Endometrial microvascular endothelial cells (primary cell): ENCODE data around the gene ACTL10. TPM values are rescaled to one million over a fixed set of nuclear protein-coding genes. Genes with fewer than 3 reads are reported as not detected.

Experiments
- in situ Hi-C: cut with HindIII; loops from 2 replicates; pipeline ENCODE4 v1.10.0; 2017; ENCODE audit warnings: low sequenced_read_pairs, low pct_unique_long_range_greater_than_20kb; ENCODE audit errors: inconsistent ontology term
- total RNA-seq: library from RNA; depleted of rRNA; stranded (reverse); fragments of >200 nt; gene quantifications from one replicate; pipeline ENCODE4 v1.2.3, GENCODE V29; 2015; ENCODE audit errors: inconsistent ontology term

Gene ACTL10
- total RNA-seq, 1 donor from 2014 or later, result 2.1 TPM

DNA sequence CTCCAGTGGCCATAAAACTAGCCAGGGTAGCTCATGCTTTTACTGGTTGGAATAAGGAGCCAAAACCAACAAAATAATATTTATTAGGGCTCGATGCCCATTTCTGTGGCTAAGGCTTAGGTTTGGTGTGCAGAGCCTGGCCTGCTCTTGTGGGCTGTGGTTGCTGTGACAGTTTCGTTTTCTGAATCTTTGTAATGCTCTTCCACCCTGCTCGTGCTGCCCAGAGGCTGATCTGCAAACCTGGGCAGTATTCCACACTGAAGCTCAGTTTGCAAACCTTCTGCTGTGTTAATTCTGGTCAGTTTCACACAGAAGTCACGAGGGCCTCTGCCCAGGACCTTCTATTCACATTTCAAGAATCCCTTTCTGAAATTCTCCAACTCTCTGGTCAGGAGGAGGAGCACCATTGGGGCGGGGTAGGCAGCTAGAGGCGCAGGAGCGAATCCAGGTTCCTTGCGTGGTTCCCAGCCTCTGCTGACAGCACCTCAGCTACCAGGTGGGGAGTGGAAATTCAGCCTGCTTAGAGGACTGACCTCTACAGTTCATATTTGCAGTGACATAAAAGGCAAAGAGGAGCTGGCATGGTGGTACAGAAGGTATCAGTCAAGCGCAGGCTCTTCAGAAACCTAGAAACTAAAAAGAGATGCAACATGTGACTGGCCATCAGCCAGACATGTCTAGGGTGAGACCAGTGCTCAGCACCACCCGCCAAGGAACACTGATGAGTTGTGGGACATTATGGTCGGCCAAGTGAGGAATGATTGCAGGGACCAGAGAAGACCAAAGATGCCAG lies 18.9 kb upstream of the ACTL10 start:
- in situ Hi-C loops, result no loop called here

DNA sequence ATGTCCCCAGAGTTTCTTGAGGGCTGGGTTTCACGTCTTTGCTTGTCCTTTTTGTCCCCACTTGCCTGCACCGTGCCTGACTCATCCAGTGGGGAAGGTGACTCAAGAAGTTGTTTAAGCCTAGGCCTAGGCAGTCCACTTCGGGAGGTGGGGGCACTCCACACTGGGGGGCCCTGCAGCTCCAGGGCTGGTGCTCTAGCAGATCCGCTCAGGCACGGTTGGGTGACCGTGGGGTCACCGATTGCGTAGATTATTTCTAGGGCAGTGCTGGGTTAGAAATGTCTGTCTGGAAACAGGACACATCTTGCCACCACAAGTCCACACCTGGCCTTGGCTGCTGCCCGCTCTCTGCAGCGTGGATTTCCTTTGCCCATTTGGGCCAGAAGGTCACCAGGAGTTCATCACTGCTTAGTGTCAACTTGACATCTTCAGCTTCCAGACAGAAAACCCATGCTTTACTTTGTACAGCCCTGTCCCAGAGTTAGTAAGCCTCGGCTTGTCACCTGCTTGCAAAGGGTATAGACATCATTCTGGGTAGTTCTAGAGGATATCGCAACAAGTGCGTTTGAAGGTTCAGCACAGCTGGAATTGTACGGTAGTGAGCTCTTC lies 18.2 kb upstream of the ACTL10 start:
- in situ Hi-C loops, result no loop called here

DNA sequence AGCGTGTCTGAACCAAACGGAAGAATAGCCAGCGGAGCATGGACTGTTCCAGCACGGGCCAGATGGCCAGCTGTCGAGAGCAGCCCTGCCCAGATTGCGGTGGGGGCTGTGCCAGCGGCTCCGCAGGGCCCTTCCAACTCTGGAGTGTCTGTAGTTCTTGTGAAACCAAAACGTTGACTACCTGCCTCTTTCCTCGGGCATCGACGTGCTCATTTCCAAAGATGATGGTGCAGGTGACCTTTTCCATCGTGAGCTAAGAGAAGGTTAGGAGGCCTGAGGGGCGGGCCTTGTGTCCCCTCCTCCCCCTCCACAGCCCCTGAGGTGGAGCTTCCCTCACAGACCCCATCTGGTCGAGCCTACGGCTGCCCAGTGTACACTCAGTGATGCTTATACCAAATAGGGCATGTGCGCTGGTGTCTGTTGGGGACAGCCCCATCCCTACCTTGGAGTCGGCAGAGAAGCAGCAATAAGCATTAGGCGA lies 17.5 kb upstream of the ACTL10 start:
- in situ Hi-C loops, result no loop called here

DNA sequence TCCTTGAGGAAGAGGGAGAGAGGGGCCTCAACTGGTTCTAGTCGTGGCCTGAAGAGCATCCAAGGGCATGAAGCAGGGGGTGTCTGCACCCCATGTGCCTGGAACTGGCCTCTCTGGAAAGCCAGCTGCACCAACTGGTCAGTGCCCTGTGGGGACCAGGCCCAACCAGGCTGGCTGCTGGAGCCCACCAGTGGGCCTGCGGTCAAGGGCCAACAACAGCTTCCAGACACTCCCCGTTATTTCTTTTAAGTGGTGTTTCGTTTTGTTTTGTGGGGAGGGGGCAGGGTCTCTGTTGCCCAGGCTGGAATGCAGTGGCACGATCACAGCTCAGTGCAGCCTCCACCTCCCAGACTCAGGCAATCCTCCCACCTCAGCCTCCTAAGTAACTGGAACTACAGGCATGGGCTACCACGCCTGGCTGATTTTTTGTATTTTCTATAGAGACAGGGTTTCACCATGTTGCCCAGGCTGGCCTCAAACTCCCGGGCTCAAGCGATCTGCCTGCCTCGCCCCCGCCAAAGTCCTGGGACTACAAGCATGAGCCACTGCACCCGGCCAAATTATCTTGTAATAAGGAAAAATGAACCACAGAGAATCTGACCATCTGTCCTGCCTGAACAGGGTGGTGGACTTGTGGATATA lies 16.5 kb upstream of the ACTL10 start:
- in situ Hi-C loops, result no loop called here

DNA sequence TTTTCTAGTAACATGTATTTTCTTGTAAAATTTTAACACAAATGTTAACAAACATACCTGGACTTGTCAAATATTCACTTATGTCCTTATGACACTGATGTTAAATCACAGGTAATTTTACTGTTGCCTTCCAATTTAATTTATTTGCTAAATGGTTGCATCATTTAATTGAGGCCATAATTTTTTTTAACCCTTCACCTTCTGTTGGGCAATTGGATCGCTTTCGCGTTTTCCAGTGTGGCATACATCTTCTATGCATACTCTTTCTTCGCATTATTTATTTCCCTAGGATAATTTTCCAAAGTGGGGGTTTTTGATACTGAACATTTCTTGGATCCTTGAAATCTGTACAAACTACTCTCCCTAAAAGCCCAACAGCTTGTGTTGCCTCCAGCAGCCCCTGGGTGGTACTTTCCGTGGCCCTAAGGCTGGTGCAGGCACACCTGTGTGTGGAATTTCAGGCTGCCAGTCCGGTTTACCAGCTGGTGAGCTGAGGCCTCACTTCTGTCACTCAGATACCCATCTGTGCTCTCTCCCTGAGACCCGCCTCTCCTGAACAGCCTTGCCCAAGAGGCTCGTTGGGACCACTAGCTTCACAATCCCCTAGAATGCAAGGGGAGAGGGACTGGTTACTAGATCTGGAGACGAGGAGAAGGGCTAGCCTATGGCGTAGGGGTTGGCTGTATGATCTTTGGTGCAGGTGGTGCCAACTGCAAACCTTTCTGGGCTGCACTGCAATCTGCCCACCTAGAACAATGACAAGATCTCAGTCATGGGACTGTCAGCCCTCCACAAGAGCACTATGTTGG lies 15.8 kb upstream of the ACTL10 start:
- in situ Hi-C loops, result no loop called here

DNA sequence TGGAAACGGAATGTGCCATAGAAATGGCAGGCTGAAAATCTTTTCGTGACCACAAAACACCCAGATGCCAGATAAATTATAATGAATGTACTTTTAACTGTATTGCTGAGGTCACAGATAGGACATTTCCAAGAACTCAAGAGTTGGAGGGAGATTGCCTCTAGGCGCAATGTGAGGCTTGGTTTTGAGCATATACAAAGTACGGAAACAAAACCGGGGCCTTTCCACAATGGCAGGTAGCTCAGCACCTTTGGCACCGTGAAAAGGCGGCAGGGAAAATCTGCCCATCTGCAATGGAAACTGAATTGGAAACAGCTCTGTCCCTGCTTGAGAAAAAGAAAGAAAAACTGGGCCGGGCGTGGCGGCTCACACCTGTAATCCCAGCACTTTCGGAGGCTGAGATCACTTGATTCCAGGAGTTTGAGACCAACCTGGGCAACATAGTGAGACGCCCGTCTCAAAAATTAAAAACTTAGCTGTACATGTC lies 15.1 kb upstream of the ACTL10 start:
- in situ Hi-C loops, result no loop called here

DNA sequence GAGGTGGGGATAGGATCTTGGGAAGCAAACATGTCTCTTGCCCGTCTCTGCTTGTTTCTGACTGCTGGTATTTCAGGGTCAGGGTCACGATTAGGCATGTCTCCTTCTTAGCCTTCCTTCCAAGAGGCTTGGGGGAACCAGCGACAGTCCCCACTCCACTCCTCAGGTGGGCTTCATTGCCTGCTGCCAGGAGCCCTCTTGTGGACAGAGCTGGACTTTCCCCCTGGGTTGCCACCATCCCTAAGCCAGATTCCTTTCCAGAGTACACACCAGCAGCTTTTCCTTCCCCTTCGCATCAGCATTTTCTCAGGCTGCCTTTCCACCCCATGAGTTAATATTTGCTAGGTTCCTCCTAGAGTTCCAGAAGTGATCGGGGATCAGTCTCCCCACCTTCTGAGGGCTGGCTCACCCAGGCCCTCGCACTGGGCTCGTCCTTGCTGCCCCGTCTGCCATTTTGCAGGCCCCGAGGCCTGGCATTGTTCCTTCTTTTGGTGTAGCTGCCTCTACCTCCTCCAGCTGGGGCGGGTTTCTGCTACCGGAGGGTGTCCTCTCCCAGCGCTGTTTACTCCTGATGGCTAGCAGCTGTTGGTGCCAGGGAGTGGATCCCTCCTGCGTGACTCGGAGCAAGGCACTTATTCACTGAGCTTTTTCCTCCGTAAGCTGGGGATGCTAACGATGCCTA lies 13.4 kb upstream of the ACTL10 start:
- in situ Hi-C loops, result no loop called here

DNA sequence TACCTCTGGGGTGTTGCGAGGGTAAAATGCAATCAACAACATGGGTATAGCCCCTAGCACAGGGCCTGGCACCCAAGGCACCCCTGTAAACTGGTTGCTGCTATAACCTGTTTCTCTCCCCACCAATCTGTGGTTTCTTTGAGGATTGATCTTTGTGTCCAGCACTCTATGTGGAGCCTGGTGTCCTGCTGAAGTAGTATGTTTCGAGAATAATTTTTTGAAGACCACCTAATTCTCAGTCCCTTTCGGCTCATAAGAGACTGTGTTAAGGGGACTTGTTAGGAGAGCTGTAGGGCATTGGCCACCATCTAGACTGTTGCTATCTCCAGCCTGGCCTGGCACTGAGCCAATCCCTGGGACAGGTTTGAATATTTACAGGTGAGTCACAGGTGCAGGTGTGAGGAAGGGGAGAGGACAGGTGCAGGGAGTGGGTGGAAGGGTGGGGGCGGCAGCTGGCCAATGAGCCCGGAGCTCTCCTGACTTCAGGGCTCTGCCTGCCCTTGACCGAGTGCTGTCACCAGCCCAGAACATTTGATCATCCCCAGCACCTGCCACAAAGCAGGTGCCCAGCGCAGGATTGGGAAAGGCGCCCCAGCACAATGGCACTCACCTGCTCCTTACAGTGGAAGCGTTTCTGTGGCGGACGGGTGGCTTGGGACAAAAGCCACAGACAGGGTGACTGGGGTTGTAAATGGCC lies 12.7 kb upstream of the ACTL10 start:
- in situ Hi-C loops, result no loop called here

DNA sequence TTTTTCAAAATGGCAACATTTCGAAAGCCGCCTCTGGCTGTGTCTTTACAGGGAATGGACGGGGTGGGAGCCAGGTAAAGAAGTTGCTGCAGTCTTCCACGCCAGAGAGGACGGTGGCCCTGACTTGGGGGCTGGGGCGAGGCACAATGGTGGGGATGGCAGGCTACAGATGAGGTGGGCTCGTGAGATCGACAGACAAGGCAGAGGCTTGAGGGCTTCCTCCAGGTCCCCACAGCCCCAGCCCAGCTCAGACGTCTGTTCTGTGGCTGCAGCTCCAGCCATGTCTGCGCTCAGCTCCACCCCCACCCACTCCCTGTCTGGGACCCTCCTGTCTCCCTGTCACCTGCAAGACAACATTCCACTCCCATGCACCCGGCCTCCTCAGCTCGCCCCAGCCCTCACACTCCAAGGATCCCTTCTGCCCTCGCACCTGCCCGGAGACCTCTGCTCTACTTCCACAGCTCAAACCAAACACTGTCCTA lies 12.0 kb upstream of the ACTL10 start:
- in situ Hi-C loops, result no loop called here

DNA sequence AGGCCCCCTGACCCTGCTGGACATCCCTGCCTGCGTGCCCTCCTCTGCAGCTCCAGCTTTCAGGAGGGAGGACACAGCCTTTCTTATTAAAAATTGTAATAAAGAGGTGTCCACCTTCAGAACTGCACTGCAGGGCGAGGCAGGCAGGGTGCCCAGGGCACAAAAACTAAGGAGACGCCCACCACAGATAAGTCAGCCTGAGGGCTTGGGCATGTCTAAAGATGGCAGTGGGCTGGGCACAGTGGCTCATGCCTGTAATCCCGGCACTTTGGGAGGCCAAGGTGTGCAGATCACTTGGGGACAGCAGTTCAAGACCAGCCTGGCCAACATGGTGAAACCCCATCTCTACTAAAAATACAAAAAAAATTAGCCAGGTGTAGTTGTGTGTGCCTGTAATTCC lies 11.6 kb upstream of the ACTL10 start:
- in situ Hi-C loops, result no loop called here

DNA sequence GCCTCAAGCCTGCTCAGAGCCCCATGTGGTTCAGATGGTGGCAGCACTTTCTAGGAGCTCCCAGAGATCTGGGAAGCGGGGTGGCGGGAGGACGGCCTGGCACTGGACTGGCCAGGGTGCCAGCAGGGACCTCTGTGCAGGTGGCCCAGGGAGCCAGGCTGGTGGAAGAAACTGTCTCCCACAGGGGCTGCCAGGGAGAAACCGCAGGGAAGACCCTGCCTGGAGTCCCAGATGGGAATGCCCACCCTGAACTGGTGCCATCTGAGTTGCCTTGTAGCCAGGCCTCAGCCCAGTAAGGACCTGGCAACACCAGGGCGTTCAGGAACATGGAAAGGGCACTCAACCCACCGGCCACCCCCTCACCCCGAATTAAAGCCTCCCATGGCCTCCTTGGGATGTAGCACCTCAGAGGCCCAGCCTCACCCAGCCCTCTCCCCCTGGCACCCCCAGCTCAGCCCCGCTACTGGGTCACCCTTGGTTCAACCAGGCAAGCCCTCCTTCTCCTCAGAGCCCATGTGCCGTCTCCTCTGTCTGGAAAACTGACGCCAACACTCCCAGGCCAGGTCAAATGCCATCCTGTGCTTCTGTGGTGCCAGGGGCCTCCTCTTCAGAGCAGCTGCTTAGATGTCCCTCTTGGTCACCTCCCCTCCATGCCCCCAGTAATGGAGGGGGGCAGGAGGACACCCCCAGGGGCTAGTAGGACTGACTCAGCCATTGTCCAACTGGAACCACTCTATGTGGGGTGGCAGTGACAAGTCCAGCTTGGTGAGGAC lies 10.5 kb upstream of the ACTL10 start:
- in situ Hi-C loops, result no loop called here

DNA sequence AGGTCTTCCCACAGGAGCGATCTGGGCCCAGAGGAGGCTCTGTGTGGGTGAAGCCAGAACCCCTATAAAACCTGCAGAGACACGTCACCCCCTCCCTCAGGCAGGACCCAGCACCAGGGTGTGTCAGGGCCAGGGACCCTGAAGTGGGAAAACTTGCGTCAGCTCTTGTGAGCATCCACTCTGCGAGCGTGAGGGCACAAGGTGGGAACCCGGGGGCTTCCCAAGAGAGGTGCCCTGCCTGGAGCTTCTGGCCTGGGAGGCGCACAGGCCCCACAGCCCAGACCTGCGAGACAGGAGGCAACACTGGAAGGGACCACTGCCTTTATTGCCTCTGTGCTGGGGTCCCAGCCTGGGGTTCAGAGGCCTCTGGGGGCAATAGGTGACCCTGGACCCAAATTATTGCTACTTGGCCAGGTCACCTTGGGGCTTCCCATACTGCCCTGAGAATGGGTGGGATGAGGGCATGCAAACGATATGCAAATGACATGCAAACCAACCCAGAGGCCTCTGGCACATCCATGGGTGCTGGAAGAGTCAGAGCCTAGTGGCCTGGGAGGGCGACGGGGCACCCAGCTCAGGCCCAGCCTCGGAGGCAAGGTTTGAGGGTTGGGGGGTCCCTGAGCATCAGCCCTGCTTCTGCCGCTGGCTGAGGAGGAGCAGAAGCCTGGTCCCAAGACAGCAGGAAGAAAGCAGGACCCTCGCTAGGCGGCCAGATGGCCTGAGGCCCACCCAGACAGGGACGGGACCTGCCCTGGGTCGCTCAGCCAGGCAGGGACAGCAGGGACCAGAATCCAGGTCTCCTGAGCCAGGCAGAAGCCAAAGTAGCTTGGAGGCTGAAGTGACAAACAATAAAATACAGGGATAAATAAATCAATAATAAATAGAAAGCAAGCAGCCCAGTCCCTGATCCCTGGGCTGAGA lies 9.7 kb upstream of the ACTL10 start:
- in situ Hi-C loops, result no loop called here

DNA sequence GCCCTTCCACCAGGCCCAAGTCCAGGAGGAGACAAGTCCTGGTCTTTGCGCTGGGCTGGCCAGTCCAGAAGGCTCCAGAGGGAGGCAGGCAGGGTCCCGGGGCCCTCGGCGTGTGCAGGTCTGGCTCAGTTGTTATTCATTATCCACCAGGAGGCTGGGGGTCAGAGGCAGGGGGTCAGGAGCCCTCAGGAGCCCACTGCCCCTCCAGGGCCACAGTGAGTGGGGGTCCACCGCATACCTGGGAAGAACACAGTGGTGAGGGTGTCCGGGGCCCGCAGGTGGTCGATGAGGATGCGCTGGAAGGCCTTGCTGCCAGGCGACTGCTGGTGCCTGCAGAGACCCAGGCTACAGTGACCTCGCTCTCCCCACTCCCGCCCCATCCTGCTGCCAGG lies 9.0 kb upstream of the ACTL10 start:
- in situ Hi-C loops, result no loop called here

DNA sequence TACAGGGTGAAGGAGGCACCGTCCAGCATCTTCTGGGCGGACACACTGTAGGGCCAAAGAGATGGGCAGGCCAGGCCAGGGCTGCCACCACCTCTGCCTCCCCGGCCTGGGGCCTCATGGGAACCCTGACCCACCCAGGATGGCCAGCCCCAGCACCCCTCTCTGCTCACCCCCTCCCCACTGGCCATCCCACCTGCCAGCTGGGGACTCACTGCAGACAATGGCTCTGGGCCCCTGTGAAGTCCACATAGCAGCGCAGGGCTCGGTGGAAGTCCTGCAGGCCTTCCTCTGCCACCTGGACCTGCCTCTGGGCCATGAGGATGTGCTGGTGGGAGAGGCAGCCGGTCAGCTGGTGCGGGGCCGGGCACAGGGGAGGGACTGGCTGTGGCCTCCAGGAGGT lies 8.2 kb upstream of the ACTL10 start:
- in situ Hi-C loops, result no loop called here

DNA sequence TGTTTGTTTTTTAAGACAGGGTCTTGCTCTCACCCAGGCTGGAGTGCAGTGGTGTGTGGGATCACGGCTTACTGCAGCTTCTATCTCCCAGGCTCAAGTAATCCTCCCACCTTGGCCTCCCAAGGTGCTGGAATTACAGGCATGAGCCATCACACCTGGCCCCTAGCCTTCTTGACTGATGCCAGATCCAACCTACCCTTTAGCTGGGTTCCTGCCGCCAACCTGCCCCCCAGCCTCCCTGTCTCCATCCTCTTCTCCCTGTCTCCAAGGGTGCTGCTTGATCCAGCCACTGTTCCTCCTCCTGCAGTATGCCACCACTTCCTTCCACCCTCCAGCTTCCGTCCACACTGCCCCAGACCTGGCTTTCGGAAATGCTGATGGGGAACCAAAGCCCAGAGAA lies 7.8 kb upstream of the ACTL10 start:
- in situ Hi-C loops, result no loop called here

DNA sequence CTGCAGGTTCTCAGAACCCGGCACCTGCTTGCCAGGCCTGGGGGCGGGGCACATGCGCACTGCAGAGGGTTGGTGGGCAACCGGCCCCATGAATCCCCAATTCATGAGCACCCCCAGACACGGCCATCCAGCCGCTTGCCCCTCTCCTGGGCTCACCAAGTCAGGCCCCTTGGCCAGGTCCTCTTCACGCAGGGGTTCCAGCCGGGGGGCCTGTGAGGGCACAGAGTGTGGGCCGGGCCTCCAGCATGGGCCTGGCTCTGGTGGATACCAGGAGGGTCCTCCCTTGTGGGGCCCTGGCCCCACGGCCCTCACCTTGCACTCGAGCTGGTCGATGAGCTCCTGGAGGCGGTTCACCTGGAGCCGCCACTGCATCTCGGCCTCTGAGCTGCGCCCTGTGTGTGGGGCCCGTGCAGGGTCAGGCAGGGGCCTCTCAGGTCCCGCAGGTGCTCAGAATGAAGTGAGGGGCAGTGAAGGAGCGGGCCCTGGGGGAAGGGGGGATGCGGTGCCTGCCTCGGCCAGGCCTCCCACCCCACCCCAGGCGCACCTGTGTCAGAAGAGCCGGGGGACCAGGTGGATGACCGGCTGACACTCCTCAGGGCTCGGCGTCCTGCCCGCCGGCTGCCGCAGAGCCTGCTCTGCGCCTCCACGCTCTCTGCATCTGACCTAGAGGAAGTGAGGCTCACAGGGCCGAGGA lies 7.3 kb upstream of the ACTL10 start:
- in situ Hi-C loops, result no loop called here
